Measurements from ENCODE around the gene TTC28.

The TTC28 gene

GRCh38 chr22:28413612-28414399, 265.8 kb downstream of the TTC28 start:
- no peaks in the 10 kb centered on the region for H3K27me3 ChIP-seq (ENCODE audit: low read depth, low read length)
- H3K9me3 ChIP-seq (ENCODE audit: control insufficient read depth in 1 of 2, low read length in 2 of 2): no peaks in the 10 kb centered on the region
- no peak overlapping the region for H3K4me3 ChIP-seq (ENCODE audit: low read depth in 1 of 2, low read length in 2 of 2)
- peak overlapping the region; percentile 56 for H3K27ac ChIP-seq (ENCODE audit: low read length)
- peaks cover 8 to 17% of the 10 kb centered on the region in 2 donors for H3K4me1 ChIP-seq (ENCODE audit: control insufficient read depth in 1 of 2, insufficient read depth in 2 of 2, low read length in 2 of 2)
- H3K36me3 ChIP-seq (ENCODE audit: control insufficient read depth in 1 of 2, insufficient read depth in 2 of 2, low read length in 2 of 2): no peaks in the 10 kb centered on the region

- H3K27ac ChIP-seq (ENCODE audit: low read length): no peak overlapping the region
- peaks cover 8 to 17% of the 10 kb centered on the region in 2 donors for H3K4me1 ChIP-seq (ENCODE audit: control insufficient read depth in 1 of 2, insufficient read depth in 2 of 2, low read length in 2 of 2)
- H3K27me3 ChIP-seq (ENCODE audit: low read depth, low read length): no peaks in the 10 kb centered on the region
- H3K4me3 ChIP-seq (ENCODE audit: low read depth in 1 of 2, low read length in 2 of 2): no peak overlapping the region
- H3K9me3 ChIP-seq (ENCODE audit: control insufficient read depth in 1 of 2, low read length in 2 of 2): no peaks in the 10 kb centered on the region
- H3K36me3 ChIP-seq (ENCODE audit: control insufficient read depth in 1 of 2, insufficient read depth in 2 of 2, low read length in 2 of 2): no peaks in the 10 kb centered on the region
Measured at GRCh38 chr22:28412109-28412508, 267.5 kb downstream of the TTC28 start.

DNA sequence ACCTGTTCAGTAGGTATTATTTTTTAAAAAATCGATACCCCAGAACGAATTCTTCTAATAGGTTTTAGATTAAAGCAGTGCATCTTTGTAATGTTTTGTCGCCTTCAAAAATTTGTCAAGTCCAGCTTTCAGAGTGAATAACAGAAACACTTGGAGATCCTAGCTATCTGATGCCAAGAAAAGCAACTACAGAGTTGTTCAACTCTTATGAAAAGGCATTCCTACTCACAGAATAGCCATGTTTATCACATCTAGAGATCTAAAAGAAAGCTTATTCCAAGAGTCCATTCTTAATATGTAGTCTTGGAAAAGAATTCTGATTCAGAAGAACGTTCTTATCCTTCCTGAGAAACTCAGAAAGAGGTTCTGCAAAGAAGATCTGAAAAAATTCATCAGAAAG, 268.5 kb downstream of the TTC28 start:
- Histone ChIP-seq H3K36me3 (ENCODE audit: control insufficient read depth in 1 of 2, insufficient read depth in 2 of 2, low read length in 2 of 2) (no peaks in the 10 kb centered on the region), H3K4me3 (ENCODE audit: low read depth in 1 of 2, low read length in 2 of 2) (no peak overlapping the region), H3K9me3 (ENCODE audit: control insufficient read depth in 1 of 2, low read length in 2 of 2) (no peaks in the 10 kb centered on the region), H3K27ac (ENCODE audit: low read length) (no peak overlapping the region), H3K27me3 (ENCODE audit: low read depth, low read length) (no peaks in the 10 kb centered on the region), H3K4me1 (ENCODE audit: control insufficient read depth in 1 of 2, insufficient read depth in 2 of 2, low read length in 2 of 2) (peaks cover 8 to 17% of the 10 kb centered on the region in 2 donors)

GRCh38 chr22:28410050-28410816, 269.4 kb downstream of the TTC28 start:
- Histone ChIP-seq H3K27ac (ENCODE audit: low read length) (no peak overlapping the region), H3K27me3 (ENCODE audit: low read depth, low read length) (no peaks in the 10 kb centered on the region), H3K36me3 (ENCODE audit: control insufficient read depth in 1 of 2, insufficient read depth in 2 of 2, low read length in 2 of 2) (no peaks in the 10 kb centered on the region), H3K4me3 (ENCODE audit: low read depth in 1 of 2, low read length in 2 of 2) (no peak overlapping the region), H3K9me3 (ENCODE audit: control insufficient read depth in 1 of 2, low read length in 2 of 2) (no peaks in the 10 kb centered on the region), H3K4me1 (ENCODE audit: control insufficient read depth in 1 of 2, insufficient read depth in 2 of 2, low read length in 2 of 2) (peaks cover 8 to 17% of the 10 kb centered on the region in 2 donors)

- Histone ChIP-seq H3K4me3 (ENCODE audit: low read depth in 1 of 2, low read length in 2 of 2) (no peak overlapping the region), H3K27me3 (ENCODE audit: low read depth, low read length) (no peaks in the 10 kb centered on the region), H3K27ac (ENCODE audit: low read length) (no peak overlapping the region)
Measured at GRCh38 chr22:28408709-28409108, 270.9 kb downstream of the TTC28 start.

GRCh38 chr22:28407645-28408044, 272.0 kb downstream of the TTC28 start:
- Histone ChIP-seq H3K27me3 (ENCODE audit: low read depth, low read length) (no peaks in the 10 kb centered on the region), H3K27ac (ENCODE audit: low read length) (no peak overlapping the region), H3K4me3 (ENCODE audit: low read depth in 1 of 2, low read length in 2 of 2) (no peak overlapping the region), H3K4me1 (ENCODE audit: control insufficient read depth in 1 of 2, insufficient read depth in 2 of 2, low read length in 2 of 2) (peaks cover 0 to 6% of the 10 kb centered on the region in 2 donors), H3K9me3 (ENCODE audit: control insufficient read depth in 1 of 2, low read length in 2 of 2) (no peaks in the 10 kb centered on the region), H3K36me3 (ENCODE audit: control insufficient read depth in 1 of 2, insufficient read depth in 2 of 2, low read length in 2 of 2) (no peaks in the 10 kb centered on the region)

More at GRCh38 chr22:28408709-28409108, 270.9 kb downstream of the TTC28 start:
- Histone ChIP-seq H3K36me3 (ENCODE audit: control insufficient read depth in 1 of 2, insufficient read depth in 2 of 2, low read length in 2 of 2) (no peaks in the 10 kb centered on the region), H3K9me3 (ENCODE audit: control insufficient read depth in 1 of 2, low read length in 2 of 2) (no peaks in the 10 kb centered on the region), H3K4me1 (ENCODE audit: control insufficient read depth in 1 of 2, insufficient read depth in 2 of 2, low read length in 2 of 2) (peaks cover 1 to 8% of the 10 kb centered on the region in 2 donors)

DNA sequence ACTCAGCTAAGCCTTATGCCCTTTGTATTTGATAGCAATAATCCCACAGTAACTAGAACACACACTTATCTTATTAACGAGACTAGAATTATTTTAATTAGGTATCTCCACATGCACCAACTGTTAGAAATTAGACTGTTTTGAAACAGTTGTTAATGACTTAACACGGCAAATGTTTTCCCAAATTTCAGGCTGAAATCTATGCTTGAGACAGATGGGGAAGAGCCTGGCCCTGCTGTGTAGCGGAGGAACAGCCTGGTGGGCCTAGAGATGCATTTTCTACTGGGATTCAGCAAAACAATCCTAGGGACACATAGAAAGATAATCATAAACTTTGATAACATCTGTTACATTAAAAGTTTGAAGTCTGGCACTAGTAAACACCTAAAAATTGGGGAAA, 273.4 kb downstream of the TTC28 start:
- peaks cover 0 to under 1% of the 10 kb centered on the region in 2 donors for H3K4me1 ChIP-seq (ENCODE audit: control insufficient read depth in 1 of 2, insufficient read depth in 2 of 2, low read length in 2 of 2)
- H3K4me3 ChIP-seq (ENCODE audit: low read depth in 1 of 2, low read length in 2 of 2): no peak overlapping the region
- H3K27ac ChIP-seq (ENCODE audit: low read length): no peak overlapping the region
- no peaks in the 10 kb centered on the region for H3K9me3 ChIP-seq (ENCODE audit: control insufficient read depth in 1 of 2, low read length in 2 of 2)
- H3K27me3 ChIP-seq (ENCODE audit: low read depth, low read length): no peaks in the 10 kb centered on the region
- H3K36me3 ChIP-seq (ENCODE audit: control insufficient read depth in 1 of 2, insufficient read depth in 2 of 2, low read length in 2 of 2): no peaks in the 10 kb centered on the region

GRCh38 chr22:28405588-28405987, 274.1 kb downstream of the TTC28 start:
- Histone ChIP-seq H3K27ac (ENCODE audit: low read length) (no peak overlapping the region), H3K4me1 (ENCODE audit: control insufficient read depth in 1 of 2, insufficient read depth in 2 of 2, low read length in 2 of 2) (no peaks in the 10 kb centered on the region), H3K36me3 (ENCODE audit: control insufficient read depth in 1 of 2, insufficient read depth in 2 of 2, low read length in 2 of 2) (no peaks in the 10 kb centered on the region), H3K27me3 (ENCODE audit: low read depth, low read length) (no peaks in the 10 kb centered on the region), H3K9me3 (ENCODE audit: control insufficient read depth in 1 of 2, low read length in 2 of 2) (no peaks in the 10 kb centered on the region), H3K4me3 (ENCODE audit: low read depth in 1 of 2, low read length in 2 of 2) (no peak overlapping the region)

DNA sequence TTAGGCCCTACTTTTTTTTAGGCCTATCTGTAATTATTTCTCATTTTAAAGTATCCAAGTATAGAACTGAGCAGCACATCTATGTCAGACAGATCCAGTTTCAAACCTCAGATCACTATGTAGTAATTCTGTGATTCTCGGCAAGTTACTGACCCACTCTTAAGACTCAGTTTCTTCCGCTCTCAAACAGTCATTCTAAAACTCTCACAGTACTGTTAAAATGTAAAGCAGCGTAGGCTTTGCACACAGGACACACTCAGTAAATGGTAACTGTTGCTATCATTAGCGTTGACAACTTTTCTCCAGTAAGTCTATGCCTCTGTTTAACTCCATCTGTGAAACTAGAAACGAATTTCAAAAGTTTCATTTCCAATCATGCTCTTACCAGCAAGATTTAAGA, 277.1 kb downstream of the TTC28 start:
- H3K27me3 ChIP-seq (ENCODE audit: low read depth, low read length): no peaks in the 10 kb centered on the region
- no peak overlapping the region for H3K4me3 ChIP-seq (ENCODE audit: low read depth in 1 of 2, low read length in 2 of 2)

GRCh38 chr22:28402060-28402459, 277.6 kb downstream of the TTC28 start:
- H3K4me1 ChIP-seq (ENCODE audit: control insufficient read depth in 1 of 2, insufficient read depth in 2 of 2, low read length in 2 of 2): peaks cover 0 to 9% of the 10 kb centered on the region in 2 donors
- H3K36me3 ChIP-seq (ENCODE audit: control insufficient read depth in 1 of 2, insufficient read depth in 2 of 2, low read length in 2 of 2): no peaks in the 10 kb centered on the region
- H3K9me3 ChIP-seq (ENCODE audit: control insufficient read depth in 1 of 2, low read length in 2 of 2): no peaks in the 10 kb centered on the region
- no peak overlapping the region for H3K27ac ChIP-seq (ENCODE audit: low read length)
- no peaks in the 10 kb centered on the region for H3K27me3 ChIP-seq (ENCODE audit: low read depth, low read length)
- no peak overlapping the region for H3K4me3 ChIP-seq (ENCODE audit: low read depth in 1 of 2, low read length in 2 of 2)

More for the DNA sequence above, 277.1 kb downstream of the TTC28 start:
- H3K36me3 ChIP-seq (ENCODE audit: control insufficient read depth in 1 of 2, insufficient read depth in 2 of 2, low read length in 2 of 2): no peaks in the 10 kb centered on the region
- H3K4me1 ChIP-seq (ENCODE audit: control insufficient read depth in 1 of 2, insufficient read depth in 2 of 2, low read length in 2 of 2): peaks cover 0 to 9% of the 10 kb centered on the region in 2 donors
- H3K27ac ChIP-seq (ENCODE audit: low read length): no peak overlapping the region
- no peaks in the 10 kb centered on the region for H3K9me3 ChIP-seq (ENCODE audit: control insufficient read depth in 1 of 2, low read length in 2 of 2)

- Histone ChIP-seq H3K27me3 (ENCODE audit: low read depth, low read length) (no peaks in the 10 kb centered on the region), H3K27ac (ENCODE audit: low read length) (no peak overlapping the region), H3K4me1 (ENCODE audit: control insufficient read depth in 1 of 2, insufficient read depth in 2 of 2, low read length in 2 of 2) (peaks cover 8 to 16% of the 10 kb centered on the region in 2 donors), H3K9me3 (ENCODE audit: control insufficient read depth in 1 of 2, low read length in 2 of 2) (no peaks in the 10 kb centered on the region), H3K36me3 (ENCODE audit: control insufficient read depth in 1 of 2, insufficient read depth in 2 of 2, low read length in 2 of 2) (no peaks in the 10 kb centered on the region), H3K4me3 (ENCODE audit: low read depth in 1 of 2, low read length in 2 of 2) (no peak overlapping the region)
Measured at GRCh38 chr22:28398981-28399380, 280.7 kb downstream of the TTC28 start.

All from muscle layer of duodenum (tissue), 2 donors.